IMR-90 (cell line): ENCODE results near the gene RBM42. TPM values are rescaled to one million over a fixed set of nuclear protein-coding genes. Genes with fewer than 3 reads are reported as not detected.

Source experiments
- ATAC-seq: fragments of 200-7000 bp; cut with Tn5 transposase; 2 replicates; pipeline ENCODE4 v1.9.1; 2020; ENCODE audit warnings: low read depth, mild to moderate bottlenecking, moderate library complexity
- BruUV-seq: library from RNA; stranded (reverse); fragments of 400-500 nt; replicated peaks from 2 replicates; lab custom pipeline; 2021; lab: Mats Ljungman, UMichigan
- CTCF ChIA-PET: fragments of 300-600 bp; formaldehyde crosslinking; extraction: SDS; loops from one replicate; lab custom pipeline; 2021; ENCODE audit warnings: antibody characterized with exemption; lab: Yijun Ruan, JAX
- POLR2A ChIA-PET: fragments of 300-600 bp; sonication (Branson Sonifier 250); formaldehyde crosslinking; loops from one replicate; lab custom pipeline; 2022; ENCODE audit warnings: antibody characterized with exemption; ENCODE audit not compliant: unreplicated experiment; lab: Charles Lee
- DNase-seq: peaks from one replicate; pipeline ENCODE4 v3.0.0; 2013
- H2AFZ ChIP-seq: replicated peaks from 2 replicates; pipeline ENCODE3; 2013; ENCODE audit warnings: low read length, mild to moderate bottlenecking; ENCODE audit not compliant: poor library complexity
- H2AK5ac ChIP-seq: 2 replicates; pipeline ENCODE4 v1.6.1; 2013; ENCODE audit warnings: low read depth, low read length, inconsistent platforms
- H2AK9ac ChIP-seq: replicated peaks from 2 replicates; pipeline ENCODE3; 2013; ENCODE audit warnings: mild to moderate bottlenecking, low read depth, low read length, moderate library complexity; ENCODE audit not compliant: poor library complexity
- H2BK120ac ChIP-seq: 2 replicates; pipeline ENCODE4 v1.6.1; 2013; ENCODE audit warnings: low read depth, low read length, inconsistent platforms
- H2BK15ac ChIP-seq: 3 replicates; pipeline ENCODE4 v1.6.1; 2013; ENCODE audit warnings: low read depth, low read length, inconsistent platforms
- H2BK20ac ChIP-seq: 2 replicates; pipeline ENCODE4 v1.6.1; 2013; ENCODE audit warnings: low read depth, mild to moderate bottlenecking, inconsistent platforms, low read length, moderate library complexity
- H2BK5ac ChIP-seq: 2 replicates; pipeline ENCODE4 v1.6.1; 2013; ENCODE audit warnings: mild to moderate bottlenecking, low read depth, low read length, inconsistent platforms; ENCODE audit not compliant: poor library complexity, severe bottlenecking
- H3K14ac ChIP-seq: replicated peaks from 2 replicates; pipeline ENCODE4 v1.6.1; 2013; ENCODE audit warnings: low read depth, low read length, inconsistent platforms
- H3K18ac ChIP-seq: 2 replicates; pipeline ENCODE4 v1.6.1; 2013; ENCODE audit warnings: low read depth, low read length, control low read depth
- H3K23ac ChIP-seq: 2 replicates; pipeline ENCODE4 v1.6.1; 2013; ENCODE audit warnings: low read depth, low read length, inconsistent platforms
- H3K27ac ChIP-seq: 2 replicates; pipeline ENCODE4 v1.5.1; 2013; ENCODE audit warnings: mild to moderate bottlenecking, control low read depth, low read length; ENCODE audit not compliant: insufficient read depth
- H3K27me3 ChIP-seq: 2 replicates; pipeline ENCODE4 v1.6.1; 2013; ENCODE audit warnings: low read length; ENCODE audit not compliant: control insufficient read depth, insufficient read depth
- H3K36me3 ChIP-seq: 2 replicates; pipeline ENCODE4 v1.6.1; 2013; ENCODE audit warnings: low read length, mixed read lengths; ENCODE audit not compliant: control insufficient read depth, insufficient read depth
- H3K4ac ChIP-seq: 2 replicates; pipeline ENCODE4 v1.6.1; 2013; ENCODE audit warnings: low read depth, low read length, inconsistent platforms
- H3K4me1 ChIP-seq: 2 replicates; pipeline ENCODE4 v1.6.1; 2013; ENCODE audit warnings: low read length, mixed read lengths; ENCODE audit not compliant: control insufficient read depth, insufficient read depth
- H3K4me2 ChIP-seq: 2 replicates; pipeline ENCODE4 v1.6.1; 2013; ENCODE audit warnings: low read depth, mild to moderate bottlenecking, control low read depth, low read length, moderate library complexity
- H3K4me3 ChIP-seq: 2 replicates; pipeline ENCODE4 v1.5.1; 2013; ENCODE audit warnings: low read depth, mild to moderate bottlenecking, control low read depth, low read length, moderate library complexity; ENCODE audit not compliant: insufficient read depth
- H3K56ac ChIP-seq: 2 replicates; pipeline ENCODE4 v1.6.1; 2013; ENCODE audit warnings: low read length, inconsistent platforms; ENCODE audit not compliant: insufficient read depth; ENCODE audit errors: extremely low read depth
- H3K79me1 ChIP-seq, 2 experiments: 2 replicates each; pipeline ENCODE4 v1.6.1; 2013; ENCODE audit warnings: low read length in 2 of 2, inconsistent platforms in 1 of 2, low read depth in 1 of 2
- H3K9ac ChIP-seq: 2 replicates; pipeline ENCODE4 v1.6.1; 2013; ENCODE audit warnings: low read depth, low read length, control low read depth
- H3K9me1 ChIP-seq: 2 replicates; pipeline ENCODE4 v1.6.1; 2013; ENCODE audit warnings: low read length, inconsistent platforms; ENCODE audit not compliant: insufficient read depth
- H3K9me3 ChIP-seq: 2 replicates; pipeline ENCODE4 v1.6.1; 2013; ENCODE audit warnings: low read length; ENCODE audit not compliant: control insufficient read depth, insufficient read depth
- H4K20me1 ChIP-seq: 2 replicates; pipeline ENCODE4 v1.6.1; 2013; ENCODE audit warnings: low read length, inconsistent platforms; ENCODE audit not compliant: insufficient read depth
- H4K5ac ChIP-seq: 2 replicates; pipeline ENCODE4 v1.6.1; 2013; ENCODE audit warnings: mild to moderate bottlenecking, low read depth, low read length, control low read depth
- H4K8ac ChIP-seq, 2 experiments: 2 replicates each; pipeline ENCODE4 v1.6.1; 2013; ENCODE audit warnings: low read depth in 2 of 2, low read length in 2 of 2, control low read depth in 1 of 2, inconsistent platforms in 1 of 2
- H4K91ac ChIP-seq: 2 replicates; pipeline ENCODE4 v1.6.1; 2013; ENCODE audit warnings: low read depth, low read length, inconsistent platforms; ENCODE audit not compliant: insufficient read depth
- BHLHE40 ChIP-seq: fragments of 150-350 bp; IDR thresholded peaks from 2 replicates; pipeline ENCODE4 v1.6.1; 2016; ENCODE audit warnings: mild to moderate bottlenecking, low read depth, low read length
- CEBPB ChIP-seq: IDR thresholded peaks from 2 replicates; pipeline ENCODE4 v1.6.1; 2012; ENCODE audit warnings: low read depth, low read length, improper control_type of control experiment
- CHD1 ChIP-seq: IDR thresholded peaks from 2 replicates; pipeline ENCODE4 v1.6.1; 2012; ENCODE audit warnings: low read depth, low read length, improper control_type of control experiment
- CTCF ChIP-seq: conservative IDR thresholded peaks from 2 replicates; pipeline ENCODE4 v1.5.1; 2012; ENCODE audit warnings: mild to moderate bottlenecking, low read depth, low read length, improper control_type of control experiment
- ELK1 ChIP-seq: fragments of 150-350 bp; IDR thresholded peaks from 2 replicates; pipeline ENCODE4 v1.6.1; 2016; ENCODE audit warnings: low read depth, mild to moderate bottlenecking, low read length, moderate library complexity, borderline replicate concordance
- FOS ChIP-seq: fragments of 150-350 bp; IDR thresholded peaks from 2 replicates; pipeline ENCODE4 v1.6.1; 2016; ENCODE audit warnings: low read depth, low read length
- MAFK ChIP-seq: IDR thresholded peaks from 2 replicates; pipeline ENCODE4 v1.6.1; 2012; ENCODE audit warnings: low read depth, low read length, improper control_type of control experiment
- MAZ ChIP-seq: IDR thresholded peaks from 2 replicates; pipeline ENCODE4 v1.6.1; 2012; ENCODE audit warnings: low read depth, mild to moderate bottlenecking, low read length, improper control_type of control experiment, moderate library complexity, borderline replicate concordance
- MXI1 ChIP-seq: IDR thresholded peaks from 2 replicates; pipeline ENCODE4 v1.6.1; 2012; ENCODE audit warnings: low read depth, mild to moderate bottlenecking, low read length, moderate library complexity, borderline replicate concordance
- NFE2L2 ChIP-seq: fragments of 150-350 bp; IDR thresholded peaks from 2 replicates; pipeline ENCODE4 v1.6.1; 2016; ENCODE audit warnings: low read depth, mild to moderate bottlenecking, low read length
- POLR2A ChIP-seq: IDR thresholded peaks from 2 replicates; pipeline ENCODE4 v1.6.1; 2012; ENCODE audit warnings: mild to moderate bottlenecking, low read depth, low read length
- RAD21 ChIP-seq: IDR thresholded peaks from 2 replicates; pipeline ENCODE4 v1.6.1; 2012; ENCODE audit warnings: low read length, improper control_type of control experiment
- RCOR1 ChIP-seq: IDR thresholded peaks from 2 replicates; pipeline ENCODE4 v1.6.1; 2012; ENCODE audit warnings: mild to moderate bottlenecking, low read length, improper control_type of control experiment; ENCODE audit not compliant: insufficient replicate concordance
- RFX5 ChIP-seq: IDR thresholded peaks from 2 replicates; pipeline ENCODE4 v1.8.0; 2012; ENCODE audit warnings: low read depth, mild to moderate bottlenecking, low read length, moderate library complexity
- SMC3 ChIP-seq: fragments of 150-350 bp; IDR thresholded peaks from 2 replicates; pipeline ENCODE4 v1.6.1; 2016; ENCODE audit warnings: low read depth, mild to moderate bottlenecking, antibody characterized with exemption, low read length, moderate library complexity
- WGBS, 2 experiments: methylation state at CpG; one replicate each; pipeline versions ENCODE4 v1.1.5 to v1.1.7; 2013; ENCODE audit warnings: missing lambda C conversion rate in 2 of 2; ENCODE audit not compliant: insufficient read length in 1 of 2; ENCODE audit errors: extremely low coverage in 2 of 2; 5-methylcytosine and 5-hydroxymethylcytosine counted together
- dilution Hi-C: fragments of 300-500 bp; cut with HindIII; formaldehyde crosslinking; loops from one replicate; pipeline ENCODE4 v1.14.3; 2018; ENCODE audit warnings: low sequenced_read_pairs; ENCODE audit not compliant: unreplicated experiment
- in situ Hi-C: fragments of 300-500 bp; cut with MboI; formaldehyde crosslinking; loops from 3 replicates; pipeline ENCODE4 v1.14.3; 2019; ENCODE audit warnings: low sequenced_read_pairs, inconsistent platforms, mixed read lengths
- intact Hi-C: fragments of 100-400 bp; cut with micrococcal nuclease; formaldehyde crosslinking; loops from 2 replicates; pipeline ENCODE4 v1.10.0; 2022
- polyA plus RNA-seq, 3 experiments: library from polyadenylated mRNA; depleted of rRNA; stranded (reverse); fragments of >200 nt; gene quantifications; 2 replicates each; pipeline ENCODE4 v1.2.3, GENCODE V29; 2012; ENCODE audit warnings: low replicate concordance in 1 of 3
- total RNA-seq: library from RNA; depleted of rRNA; stranded (reverse); fragments of >200 nt; gene quantifications from 2 replicates; pipeline ENCODE4 v1.2.3, GENCODE V29; 2012
- TF ChIP-seq, protein P1 (sequence below): fragments of 150-350 bp; IDR thresholded peaks from 2 replicates; pipeline ENCODE4 v1.6.1; 2017; ENCODE audit warnings: mild to moderate bottlenecking, antibody characterized with exemption, low read length, low read depth

The RBM42 gene
- total and polyA plus RNA-seq, 2 of the 4 experiments (the other 2 are of a cell fraction) = 19.0 to 41.5 TPM

DNA sequence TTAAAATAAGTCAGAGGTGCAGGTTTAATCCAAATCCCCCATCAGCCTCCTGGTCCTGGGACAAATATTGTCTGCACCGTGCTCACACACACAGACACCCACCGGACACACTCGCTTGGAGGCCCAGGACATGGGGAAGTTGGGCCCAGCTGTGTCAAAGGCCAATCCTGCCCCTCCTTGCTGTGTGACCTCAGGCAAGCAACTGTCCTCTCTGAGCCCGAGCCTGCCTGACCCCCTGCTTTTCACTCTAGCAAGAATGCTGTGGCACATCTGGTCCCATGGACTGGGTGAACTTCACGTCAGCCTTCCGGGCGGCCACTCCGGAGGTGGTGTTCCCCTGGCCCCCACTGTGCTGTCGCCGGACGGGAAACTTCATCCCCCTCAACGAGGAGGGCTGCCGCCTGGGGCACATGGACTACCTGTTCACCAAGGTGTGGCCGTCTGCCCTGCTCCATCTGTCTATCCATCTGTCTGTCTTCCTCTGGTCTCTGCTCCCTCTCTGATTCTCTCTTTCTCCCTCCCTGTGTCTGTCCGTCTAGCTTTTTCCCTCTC lies 46.8 kb downstream of the RBM42 start:
- Histone ChIP-seq H3K9ac (no peak overlapping the region), H2AFZ (no peak overlapping the region), H3K56ac (no peak overlapping the region), H4K8ac (no peak overlapping the region), H2BK20ac (no peak overlapping the region), H3K9me1 (no peaks in the 10 kb centered on the region), H2BK5ac (no peak overlapping the region), H2AK9ac (no peak overlapping the region), H3K4me2 (no peak overlapping the region), H3K14ac (no peak overlapping the region), H2BK15ac (no peak overlapping the region), H4K91ac (no peak overlapping the region), H3K79me1 (no peaks in the 10 kb centered on the region), H2BK120ac (no peak overlapping the region), H3K4me1 (no peaks in the 10 kb centered on the region), H3K4me3 (no peak overlapping the region), H3K9me3 (no peaks in the 10 kb centered on the region), H3K36me3 (no peaks in the 10 kb centered on the region), H3K27ac (no peak overlapping the region), H3K23ac (no peak overlapping the region), H3K4ac (no peak overlapping the region), H2AK5ac (no peak overlapping the region), H4K20me1 (no peaks in the 10 kb centered on the region), H3K18ac (no peak overlapping the region), H3K27me3 (peaks cover 2% of the 10 kb centered on the region; the same call in 1 of the 2 replicates), H4K5ac (no peak overlapping the region)
- 78% methylated on average over 10 of the region's 15 CpGs; no CpG with 5 or more reads in 1 of the 2 experiments for WGBS, 2 experiments
- in situ Hi-C loops (no loop called here), intact Hi-C loops (no loop called here), dilution Hi-C loops (no loop called here)
- no TSS peak for BruUV-seq
- DNase-seq (no peak), ATAC-seq (no peak)
- ChIA-PET CTCF (no interaction called here), POLR2A (no interaction called here)
- TF ChIP-seq MAZ (no peak), CTCF (no peak), BHLHE40 (no peak), MAFK (no peak), RAD21 (no peak), CEBPB (no peak), RFX5 (no peak), CHD1 (no peak), NFE2L2 (no peak), RCOR1 (no peak), ELK1 (no peak), POLR2A (no peak), FOS (no peak), SMC3 (no peak), MXI1 (no peak)
- TF ChIP-seq, protein P1, sequence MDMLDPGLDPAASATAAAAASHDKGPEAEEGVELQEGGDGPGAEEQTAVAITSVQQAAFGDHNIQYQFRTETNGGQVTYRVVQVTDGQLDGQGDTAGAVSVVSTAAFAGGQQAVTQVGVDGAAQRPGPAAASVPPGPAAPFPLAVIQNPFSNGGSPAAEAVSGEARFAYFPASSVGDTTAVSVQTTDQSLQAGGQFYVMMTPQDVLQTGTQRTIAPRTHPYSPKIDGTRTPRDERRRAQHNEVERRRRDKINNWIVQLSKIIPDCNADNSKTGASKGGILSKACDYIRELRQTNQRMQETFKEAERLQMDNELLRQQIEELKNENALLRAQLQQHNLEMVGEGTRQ = no peak
